BJ (cell line): ENCODE results near the gene JAG1. TPM values are rescaled to one million over a fixed set of nuclear protein-coding genes. Genes with fewer than 3 reads are reported as not detected.

ENCODE experiments used
- CTCF ChIA-PET: fragments of 350-600 bp; formaldehyde crosslinking; extraction: SDS; loops from one replicate; lab custom pipeline; 2021; ENCODE audit warnings: antibody characterized with exemption, inconsistent platforms; lab: Yijun Ruan, JAX
- POLR2A ChIA-PET: fragments of 300-600 bp; sonication (Branson Sonifier 250); formaldehyde crosslinking; extraction: SDS; loops from one replicate; lab custom pipeline; 2021; ENCODE audit warnings: antibody characterized with exemption; lab: Charles Lee
- DNase-seq: peaks from one replicate; pipeline ENCODE4 v3.0.0-alpha.2; 2011; ENCODE audit warnings: low read depth
- H3K27me3 ChIP-seq: 2 replicates; pipeline ENCODE4 v1.6.0; 2011; ENCODE audit warnings: low read length; ENCODE audit not compliant: control insufficient read depth, insufficient read depth
- H3K36me3 ChIP-seq: 2 replicates; pipeline ENCODE4 v1.5.1; 2011; ENCODE audit warnings: low read length; ENCODE audit not compliant: control insufficient read depth, insufficient read depth
- H3K4me3 ChIP-seq: 2 replicates; pipeline ENCODE4 v1.5.1; 2011; ENCODE audit warnings: low read depth, mild to moderate bottlenecking, control low read depth, low read length
- CTCF ChIP-seq: IDR thresholded peaks from 2 replicates; pipeline ENCODE4 v1.5.1; 2011; ENCODE audit warnings: low read depth, mild to moderate bottlenecking, control low read depth, inconsistent platforms, low read length, moderate library complexity; ENCODE audit not compliant: insufficient read depth
- polyA plus RNA-seq: library from polyadenylated mRNA; depleted of rRNA; stranded (reverse); fragments of >200 nt; gene quantifications from 2 replicates; pipeline ENCODE4 v1.2.3, GENCODE V29; 2011

Gene JAG1
- polyA plus RNA-seq, 1 experiment, result 19.9 TPM

- POLR2A ChIA-PET, result no interaction called here
Observed at GRCh38 chr20:10662661-10663458, 10.9 kb downstream of the JAG1 start.

DNA sequence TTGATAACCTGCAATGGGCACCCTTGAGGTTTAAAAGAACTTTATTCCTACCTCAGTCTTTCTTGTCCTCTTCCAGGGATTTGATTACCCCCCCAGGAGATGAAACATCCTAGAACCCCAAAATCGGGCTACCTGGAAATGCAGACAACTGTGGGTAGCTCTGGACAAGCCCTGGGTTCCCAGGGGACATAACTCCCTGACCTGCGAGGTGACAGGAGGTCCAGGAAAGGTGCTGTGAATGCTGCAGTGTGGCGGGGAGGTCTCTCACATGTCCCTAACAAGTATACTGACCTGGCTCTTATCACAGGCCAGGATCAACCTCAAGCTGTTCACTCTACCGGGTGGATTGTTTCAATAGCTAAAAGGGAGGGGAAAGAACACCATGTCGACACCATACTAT is 11.6 kb downstream of the JAG1 start:
- CTCF ChIA-PET, result interaction anchor here (0.6 to 4.5 kb wide), 3 partner anchors 9 to 1394 kb away, joined by 3 to 16 read pairs (median 4); no protein-coding TSS in a partner anchor
- POLR2A ChIA-PET, result no interaction called here
- no peak for TF ChIP-seq CTCF
- DNase-seq, result no peak
- Histone ChIP-seq H3K36me3 (peaks cover 11% of the 10 kb centered on the region), H3K27me3 (no peaks in the 10 kb centered on the region), H3K4me3 (no peak overlapping the region)

More at GRCh38 chr20:10662661-10663458, 10.9 kb downstream of the JAG1 start:
- no peak for DNase-seq
- TF ChIP-seq CTCF, result no peak
- H3K4me3 ChIP-seq, result no peak overlapping the region
- H3K27me3 ChIP-seq, result no peaks in the 10 kb centered on the region
- CTCF ChIA-PET, result interaction anchor here (0.7 to 4.5 kb wide), 3 partner anchors 8 to 880 kb away, joined by 3 to 16 read pairs (median 3); no protein-coding TSS in a partner anchor
- peaks cover 9% of the 10 kb centered on the region for H3K36me3 ChIP-seq

DNA sequence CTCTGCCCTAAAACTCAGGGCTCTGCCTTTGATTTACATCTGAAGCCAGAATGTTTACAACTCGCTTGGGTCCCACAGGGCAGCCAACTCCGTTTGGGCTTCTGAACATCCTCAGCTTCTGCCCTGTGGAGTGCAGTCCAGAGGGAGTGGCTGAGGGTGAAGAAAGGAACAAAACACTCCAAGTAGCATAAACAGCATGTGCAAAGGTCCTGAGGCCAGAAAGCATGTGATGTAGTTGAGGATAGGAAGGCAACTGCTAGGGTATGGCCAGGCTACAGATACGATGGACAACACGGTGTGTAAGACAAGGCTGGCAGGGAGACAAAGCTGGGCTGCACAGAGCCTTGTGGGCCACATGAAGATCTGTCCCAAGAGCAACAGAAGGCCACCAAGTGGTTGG is 12.5 kb downstream of the JAG1 start:
- H3K27me3 ChIP-seq, result no peaks in the 10 kb centered on the region
- CTCF ChIA-PET, result interaction anchor here (4.5 kb wide), 1 partner anchor 10 kb away, joined by 16 read pairs; no protein-coding TSS in a partner anchor
- no peak for TF ChIP-seq CTCF
- H3K4me3 ChIP-seq, result no peak overlapping the region
- POLR2A ChIA-PET, result no interaction called here
- DNase-seq, result no peak
- H3K36me3 ChIP-seq, result peaks cover 11% of the 10 kb centered on the region

DNA sequence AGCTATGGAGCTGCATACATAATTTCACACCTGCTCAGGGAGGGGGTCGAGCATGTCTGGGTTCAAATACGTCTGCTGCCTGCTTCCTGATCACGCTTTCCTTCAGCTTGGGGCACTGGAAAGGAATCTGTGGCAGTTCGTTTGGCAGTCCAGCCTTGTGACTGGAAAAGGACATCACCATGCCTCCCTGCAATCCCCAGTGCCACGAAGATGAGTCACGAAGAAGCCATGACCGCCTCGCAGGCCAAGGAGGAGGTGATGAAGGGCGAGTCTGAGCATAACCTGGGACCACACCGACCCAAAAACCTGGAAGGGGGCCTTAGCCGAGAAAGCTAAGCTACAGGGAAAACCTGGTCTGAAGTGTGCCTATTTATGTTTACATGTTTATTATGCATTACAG is 13.1 kb downstream of the JAG1 start:
- ChIA-PET POLR2A (no interaction called here), CTCF (interaction anchor here (4.5 kb wide), 1 partner anchor 11 kb away, joined by 16 read pairs; no protein-coding TSS in a partner anchor)
- Histone ChIP-seq H3K4me3 (no peak overlapping the region), H3K27me3 (no peaks in the 10 kb centered on the region), H3K36me3 (peaks cover 11% of the 10 kb centered on the region)
- TF ChIP-seq CTCF, result no peak
- no peak for DNase-seq
